ENCODE results near the gene CNPY1. TPM values are rescaled to one million over a fixed set of nuclear protein-coding genes. Genes with fewer than 3 reads are reported as not detected.
"Not testable (repeated sequence)": the region's sequence is repeated elsewhere in the genome, so short reads cannot be mapped to it uniquely, and the experiment has no call there.

The CNPY1 gene
- total RNA-seq (under 1 TPM in 1 of 5 donors, not detected in 4; 0.18 TPM), polyA plus RNA-seq (not detected)
- long read RNA-seq, donor 1, result 0 reads
- long read RNA-seq, donor 2, result 0 reads
- long read RNA-seq, donor 3, result 0 reads
- long read RNA-seq, donor 4, result 0 reads
- long read RNA-seq, donor 5, result 0 reads
- long read RNA-seq, donor 6, result 0 reads
- long read RNA-seq, donor 7, result 0 reads
- long read RNA-seq, donor 8, result 0 reads
- long read RNA-seq, donor 9, result 0 reads
- long read RNA-seq, donor 10, result 0 reads

- H3K27ac ChIP-seq; H3K36me3 ChIP-seq; DNase-seq; H3K9me3 ChIP-seq; H3K4me1 ChIP-seq; intact Hi-C loops (cut with DNase I; ENCODE audit: low total_unique reads); H3K4me3 ChIP-seq: not testable (repeated sequence)
- peaks cover 0 to 40% (median 0%) of the 10 kb centered on the region in 3 donors for H3K27me3 ChIP-seq
- WGBS, 5 donors, result 49 to 87% (median 80%) methylated on average over 1 of the region's 1 CpG
These were observed at the start of gene CNPY1 for GRCh38 chr7:155546449-155546848. CNPY1 (minus strand) TSS chr7:155546559; CDS start chr7:155545929, 630 bp downstream.

- Histone ChIP-seq H3K27me3 (peaks cover 0 to 36% (median 0%) of the 10 kb centered on the region in 3 donors), H3K9me3 (no peaks in the 10 kb centered on the region), H3K4me3 (no peak overlapping the region), H3K4me1 (peaks cover 0 to 47% (median 12%) of the 10 kb centered on the region in 4 donors), H3K27ac (peak overlapping the region in 1 of 5 donors; percentile 3), H3K36me3 (no peaks in the 10 kb centered on the region)
- DNase-seq, result peak in 1 of 2 donors; percentile 21
- 32 to 39% (median 36%) methylated on average over 3 of the region's 3 CpGs for WGBS, 5 donors
- intact Hi-C loops (cut with DNase I; ENCODE audit: low total_unique reads), result no loop called here
- TF ChIP-seq POLR2AphosphoS5 (IDR thresholded peaks at IDR 0.05), result no peak
- no peak for TF ChIP-seq CTCF (IDR thresholded peaks at IDR 0.05)
- TF ChIP-seq POLR2A (IDR thresholded peaks at IDR 0.05), result no peak
- no peak for TF ChIP-seq EP300 (IDR thresholded peaks at IDR 0.05)
These were observed 48.6 kb upstream of the CNPY1 start for GRCh38 chr7:155594961-155595366.

GRCh38 chr7:155594163-155594732, 47.9 kb upstream of the CNPY1 start:
- H3K27me3 ChIP-seq, result peaks cover 0 to 44% (median 0%) of the 10 kb centered on the region in 3 donors
- intact Hi-C loops (cut with DNase I; ENCODE audit: low total_unique reads), result no loop called here
- no peaks in the 10 kb centered on the region for H3K36me3 ChIP-seq
- TF ChIP-seq POLR2A (IDR thresholded peaks at IDR 0.05) (no peak), CTCF (IDR thresholded peaks at IDR 0.05) (no peak), POLR2AphosphoS5 (IDR thresholded peaks at IDR 0.05) (no peak), EP300 (IDR thresholded peaks at IDR 0.05) (no peak)
- no peaks in the 10 kb centered on the region for H3K9me3 ChIP-seq
- DNase-seq, result peak in 1 of 2 donors; percentile 24
- H3K4me3 ChIP-seq, result no peak overlapping the region
- peak overlapping the region in 2 of 5 donors; percentile 3 to 67 for H3K27ac ChIP-seq
- 80 to 87% (median 86%) methylated on average over 5 to 6 of the region's 6 CpGs for WGBS, 5 donors
- H3K4me1 ChIP-seq, result peaks cover 0 to 52% (median 12%) of the 10 kb centered on the region in 4 donors

GRCh38 chr7:155593461-155594162, 47.3 kb upstream of the CNPY1 start:
- DNase-seq, result peak in 1 of 2 donors; percentile 24
- no peaks in the 10 kb centered on the region for H3K9me3 ChIP-seq
- intact Hi-C loops (cut with DNase I; ENCODE audit: low total_unique reads), result no loop called here
- peaks cover 0 to 46% (median 0%) of the 10 kb centered on the region in 3 donors for H3K27me3 ChIP-seq
- WGBS, 5 donors, result 65 to 73% (median 67%) methylated on average over 12 to 15 of the region's 15 CpGs
- peak overlapping the region in 2 of 5 donors; percentile 3 to 67 for H3K27ac ChIP-seq
- no peak overlapping the region for H3K4me3 ChIP-seq
- H3K36me3 ChIP-seq, result no peaks in the 10 kb centered on the region
- H3K4me1 ChIP-seq, result peaks cover 0 to 47% (median 10%) of the 10 kb centered on the region in 4 donors
- TF ChIP-seq POLR2A (IDR thresholded peaks at IDR 0.05) (no peak), CTCF (IDR thresholded peaks at IDR 0.05) (no peak), EP300 (IDR thresholded peaks at IDR 0.05) (no peak), POLR2AphosphoS5 (IDR thresholded peaks at IDR 0.05) (no peak)

Data from stomach (tissue), 19 donors.